Progenitor cell of endocrine pancreas (in vitro differentiated cells): Measurements from ENCODE around the gene LTBP1. TPM values are rescaled to one million over a fixed set of nuclear protein-coding genes. Genes with fewer than 3 reads are reported as not detected.

Source experiments
- DNase-seq: peaks from one replicate; pipeline ENCODE4 v3.0.0; 2021; ENCODE audit warnings: low spot score; ENCODE audit not compliant: unreplicated experiment
- H3K27ac Mint-ChIP-seq: 2 replicates; pipeline ENCODE4 v1.8.0; 2021; ENCODE audit warnings: mild to moderate bottlenecking, moderate library complexity, mixed read lengths
- H3K27me3 Mint-ChIP-seq: 2 replicates; pipeline ENCODE4 v1.8.0; 2021; ENCODE audit warnings: mixed read lengths
- H3K36me3 Mint-ChIP-seq: 2 replicates; pipeline ENCODE4 v1.8.0; 2022; ENCODE audit warnings: mixed read lengths; ENCODE audit not compliant: insufficient read depth
- H3K4me1 Mint-ChIP-seq: 2 replicates; pipeline ENCODE4 v1.8.0; 2021; ENCODE audit warnings: low read depth, mixed read lengths
- H3K4me3 Mint-ChIP-seq: 2 replicates; pipeline ENCODE4 v1.8.0; 2021; ENCODE audit warnings: low read depth, mild to moderate bottlenecking, moderate library complexity, mixed read lengths
- H3K9me3 Mint-ChIP-seq: 2 replicates; pipeline ENCODE4 v1.8.0; 2021; ENCODE audit warnings: low read depth, mixed read lengths
- total RNA-seq: library from RNA; stranded (reverse); gene quantifications from 2 replicates; pipeline ENCODE4 v1.2.1, GENCODE V29; 2021
- TF ChIP-seq, protein P1 (sequence below): fragments of 200-600 bp; sonication (generic); IDR thresholded peaks from one replicate; pipeline ENCODE4 v1.5.0; 2021; ENCODE audit warnings: antibody characterized with exemption, mild to moderate bottlenecking; ENCODE audit not compliant: unreplicated experiment

The LTBP1 gene
- total RNA-seq, 1 donor from 2014 or later = 63.0 TPM

- no peaks in the 10 kb centered on the region for H3K27me3 Mint-ChIP-seq
- TF ChIP-seq, protein P1, sequence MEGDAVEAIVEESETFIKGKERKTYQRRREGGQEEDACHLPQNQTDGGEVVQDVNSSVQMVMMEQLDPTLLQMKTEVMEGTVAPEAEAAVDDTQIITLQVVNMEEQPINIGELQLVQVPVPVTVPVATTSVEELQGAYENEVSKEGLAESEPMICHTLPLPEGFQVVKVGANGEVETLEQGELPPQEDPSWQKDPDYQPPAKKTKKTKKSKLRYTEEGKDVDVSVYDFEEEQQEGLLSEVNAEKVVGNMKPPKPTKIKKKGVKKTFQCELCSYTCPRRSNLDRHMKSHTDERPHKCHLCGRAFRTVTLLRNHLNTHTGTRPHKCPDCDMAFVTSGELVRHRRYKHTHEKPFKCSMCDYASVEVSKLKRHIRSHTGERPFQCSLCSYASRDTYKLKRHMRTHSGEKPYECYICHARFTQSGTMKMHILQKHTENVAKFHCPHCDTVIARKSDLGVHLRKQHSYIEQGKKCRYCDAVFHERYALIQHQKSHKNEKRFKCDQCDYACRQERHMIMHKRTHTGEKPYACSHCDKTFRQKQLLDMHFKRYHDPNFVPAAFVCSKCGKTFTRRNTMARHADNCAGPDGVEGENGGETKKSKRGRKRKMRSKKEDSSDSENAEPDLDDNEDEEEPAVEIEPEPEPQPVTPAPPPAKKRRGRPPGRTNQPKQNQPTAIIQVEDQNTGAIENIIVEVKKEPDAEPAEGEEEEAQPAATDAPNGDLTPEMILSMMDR = no peak
- peaks cover 4% of the 10 kb centered on the region for H3K36me3 Mint-ChIP-seq
- H3K4me3 Mint-ChIP-seq = no peak overlapping the region
- peaks cover 5% of the 10 kb centered on the region for H3K4me1 Mint-ChIP-seq
- no peaks in the 10 kb centered on the region for H3K9me3 Mint-ChIP-seq
- no peak overlapping the region for H3K27ac Mint-ChIP-seq
- no peak for DNase-seq
Observed at GRCh38 chr2:33040541-33040940, 93.8 kb downstream of the LTBP1 start.

- no peak for DNase-seq
- H3K9me3 Mint-ChIP-seq = peaks cover 4% of the 10 kb centered on the region
- TF ChIP-seq, protein P1 = no peak
- H3K27me3 Mint-ChIP-seq = no peaks in the 10 kb centered on the region
- peaks cover 4% of the 10 kb centered on the region for H3K36me3 Mint-ChIP-seq
- H3K4me1 Mint-ChIP-seq = peaks cover 8% of the 10 kb centered on the region
- H3K4me3 Mint-ChIP-seq = no peak overlapping the region
- peak overlapping the region; percentile 35 for H3K27ac Mint-ChIP-seq
Observed at GRCh38 chr2:33042265-33042664, 95.5 kb downstream of the LTBP1 start.

DNA sequence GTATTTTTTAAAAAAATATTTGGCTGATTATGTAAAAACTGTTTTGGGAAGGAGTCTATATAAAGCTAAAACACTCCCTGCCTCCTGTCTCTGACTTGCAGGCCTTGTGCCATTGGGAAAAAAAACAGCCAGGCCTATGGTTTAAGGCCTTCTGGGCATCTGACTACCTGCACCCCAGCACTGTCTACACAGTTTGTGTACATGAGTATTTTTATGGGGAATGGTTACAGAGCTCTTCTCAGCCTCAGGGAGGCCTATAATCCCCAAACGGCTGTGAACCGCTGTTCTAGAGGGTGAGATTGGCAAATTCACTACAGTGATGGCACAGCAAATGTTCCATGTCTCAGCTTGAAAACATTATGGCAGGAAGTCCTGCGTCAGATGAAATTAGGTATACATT is 96.1 kb downstream of the LTBP1 start:
- Mint-ChIP-seq H3K27ac (no peak overlapping the region), H3K36me3 (peaks cover 4% of the 10 kb centered on the region), H3K4me1 (peaks cover 14% of the 10 kb centered on the region), H3K9me3 (peaks cover 4% of the 10 kb centered on the region), H3K4me3 (no peak overlapping the region), H3K27me3 (no peaks in the 10 kb centered on the region)
- no peak for DNase-seq
- TF ChIP-seq, protein P1 = no peak

DNA sequence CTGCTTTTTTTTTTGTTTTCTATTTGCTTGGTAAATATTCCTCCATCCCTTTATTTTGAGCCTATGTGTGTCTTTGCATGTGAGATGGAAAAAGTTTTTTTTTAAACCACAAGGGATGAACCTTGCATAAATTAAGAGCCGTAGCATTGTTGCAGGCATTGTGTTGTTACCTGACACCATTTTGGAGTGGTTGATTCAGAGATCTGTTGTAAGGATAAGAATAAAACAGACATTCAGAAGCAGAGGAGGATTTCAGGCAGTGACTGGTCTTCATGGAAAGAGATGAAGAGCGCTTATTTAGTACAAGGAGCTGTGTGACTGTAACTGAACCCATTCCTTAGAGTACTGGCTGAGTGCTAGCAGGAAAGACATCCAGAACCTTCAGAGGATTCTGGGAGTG is 101.2 kb downstream of the LTBP1 start:
- peaks cover 4% of the 10 kb centered on the region for H3K9me3 Mint-ChIP-seq
- peaks cover 1% of the 10 kb centered on the region for H3K36me3 Mint-ChIP-seq
- no peak for DNase-seq
- TF ChIP-seq, protein P1 = no peak
- no peaks in the 10 kb centered on the region for H3K27me3 Mint-ChIP-seq
- H3K27ac Mint-ChIP-seq = peak overlapping the region; percentile 24
- peaks cover 10% of the 10 kb centered on the region for H3K4me1 Mint-ChIP-seq
- H3K4me3 Mint-ChIP-seq = no peak overlapping the region

GRCh38 chr2:33051586-33052360 is 105.0 kb downstream of the LTBP1 start:
- Mint-ChIP-seq H3K9me3 (peaks cover 4% of the 10 kb centered on the region), H3K4me3 (no peak overlapping the region), H3K27me3 (no peaks in the 10 kb centered on the region), H3K4me1 (peaks cover 10% of the 10 kb centered on the region), H3K27ac (no peak overlapping the region), H3K36me3 (peaks cover 3% of the 10 kb centered on the region)
- TF ChIP-seq, protein P1 = no peak
- no peak for DNase-seq
